ENCODE results near the gene SPSB4. TPM values are rescaled to one million over a fixed set of nuclear protein-coding genes. Genes with fewer than 3 reads are reported as not detected.

Gene SPSB4
- total and polyA plus RNA-seq, 8 donors = 2.6 to 20.2 (median 11.1) TPM

DNA sequence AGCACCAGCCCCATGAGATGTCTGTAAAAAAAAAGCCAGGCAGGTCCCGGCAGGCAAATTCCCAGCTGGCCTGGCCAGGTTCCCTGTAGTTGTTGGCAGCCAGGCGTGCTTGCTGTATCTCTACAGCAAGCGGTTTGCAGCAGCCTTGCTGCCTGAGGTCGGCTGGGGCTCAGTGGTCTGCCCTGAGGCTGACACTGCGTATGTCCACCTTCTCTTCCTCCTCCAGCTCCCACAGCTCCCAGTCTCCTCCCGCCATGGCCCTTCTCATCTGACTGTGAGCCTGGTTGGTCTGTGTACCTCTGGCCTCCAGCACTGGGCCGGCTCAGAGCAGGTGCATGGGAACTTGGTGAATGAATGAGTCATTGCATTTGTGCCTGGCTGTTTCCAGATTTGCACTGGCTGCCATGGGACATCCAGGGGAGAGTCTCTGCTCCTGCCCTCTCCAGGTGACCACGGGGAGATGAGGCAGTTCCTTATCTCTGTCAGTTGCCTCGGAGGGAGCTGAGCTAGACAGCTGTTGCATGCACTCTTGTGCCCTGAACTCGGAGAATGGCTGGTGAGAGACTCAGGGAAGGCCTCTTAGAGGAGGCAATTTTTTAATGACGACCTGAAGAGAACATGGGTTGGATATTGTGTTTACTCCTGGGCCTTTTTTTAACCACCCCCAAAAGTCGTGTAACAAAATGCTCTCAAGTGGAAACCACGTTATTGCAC, 43.0 kb downstream of the SPSB4 start:
- H3K9me3 ChIP-seq = no peaks in the 10 kb centered on the region
- peak; percentile 75 to 84 (median 79) for ATAC-seq
- peak; percentile 80 to 91 (median 83) for DNase-seq
- intact Hi-C loops (cut with DNase I) = no loop called here
- H3K36me3 ChIP-seq = no peaks in the 10 kb centered on the region
- WGBS, 2 donors = 34% methylated on average over 13 of the region's 13 CpGs
- no peak overlapping the region for H3K4me3 ChIP-seq
- H3K27me3 ChIP-seq = no peaks in the 10 kb centered on the region
- TF ChIP-seq, protein P1, sequence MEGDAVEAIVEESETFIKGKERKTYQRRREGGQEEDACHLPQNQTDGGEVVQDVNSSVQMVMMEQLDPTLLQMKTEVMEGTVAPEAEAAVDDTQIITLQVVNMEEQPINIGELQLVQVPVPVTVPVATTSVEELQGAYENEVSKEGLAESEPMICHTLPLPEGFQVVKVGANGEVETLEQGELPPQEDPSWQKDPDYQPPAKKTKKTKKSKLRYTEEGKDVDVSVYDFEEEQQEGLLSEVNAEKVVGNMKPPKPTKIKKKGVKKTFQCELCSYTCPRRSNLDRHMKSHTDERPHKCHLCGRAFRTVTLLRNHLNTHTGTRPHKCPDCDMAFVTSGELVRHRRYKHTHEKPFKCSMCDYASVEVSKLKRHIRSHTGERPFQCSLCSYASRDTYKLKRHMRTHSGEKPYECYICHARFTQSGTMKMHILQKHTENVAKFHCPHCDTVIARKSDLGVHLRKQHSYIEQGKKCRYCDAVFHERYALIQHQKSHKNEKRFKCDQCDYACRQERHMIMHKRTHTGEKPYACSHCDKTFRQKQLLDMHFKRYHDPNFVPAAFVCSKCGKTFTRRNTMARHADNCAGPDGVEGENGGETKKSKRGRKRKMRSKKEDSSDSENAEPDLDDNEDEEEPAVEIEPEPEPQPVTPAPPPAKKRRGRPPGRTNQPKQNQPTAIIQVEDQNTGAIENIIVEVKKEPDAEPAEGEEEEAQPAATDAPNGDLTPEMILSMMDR (IDR thresholded peaks at IDR 0.05) = no peak
- FAIRE-seq = no peak
- peaks cover 10 to 32% (median 15%) of the 10 kb centered on the region in 3 donors for H3K4me1 ChIP-seq
- peak overlapping the region in 3 of 4 donors; percentile 11 to 70 (median 21) for H3K27ac ChIP-seq

DNA sequence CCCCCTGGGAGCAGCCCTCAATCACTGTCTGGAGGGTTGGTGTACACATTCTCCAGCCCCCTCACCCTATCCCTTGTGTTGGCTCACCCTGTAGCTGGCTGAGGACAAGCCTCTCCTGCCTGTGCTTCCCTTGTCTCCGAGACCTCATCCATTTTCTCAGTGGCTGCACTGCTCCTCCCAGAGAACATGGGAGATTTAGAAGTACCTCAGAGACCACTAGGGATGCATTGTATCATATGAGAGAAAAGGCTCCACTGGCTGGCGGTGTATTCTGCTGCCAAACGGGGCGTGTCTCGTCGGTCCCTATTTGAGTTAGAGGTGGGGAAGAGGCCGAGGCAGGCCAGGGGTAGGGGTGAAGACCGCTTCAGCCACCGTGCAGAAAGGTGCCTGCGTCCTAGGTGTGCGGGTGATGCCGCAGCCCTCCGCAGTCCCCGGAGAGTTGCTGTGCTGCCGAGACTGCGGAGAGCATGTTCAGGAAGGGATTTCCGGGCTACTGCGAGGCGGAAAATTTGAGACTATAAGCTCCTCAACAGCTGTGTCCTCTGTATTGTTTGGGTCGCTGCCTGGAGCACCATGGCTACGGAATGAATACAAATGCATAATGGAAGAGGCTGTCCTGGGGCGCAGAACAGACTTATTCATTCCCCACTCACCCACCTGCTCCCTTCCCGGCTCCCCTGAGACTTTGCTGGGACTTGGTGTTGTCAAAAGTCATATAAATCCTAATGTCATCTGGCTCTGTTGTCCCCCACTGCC, 43.8 kb downstream of the SPSB4 start:
- peak overlapping the region in 1 of 4 donors; percentile 25 for H3K4me3 ChIP-seq
- no peaks in the 10 kb centered on the region for H3K27me3 ChIP-seq
- H3K36me3 ChIP-seq = no peaks in the 10 kb centered on the region
- TF ChIP-seq, protein P1 (IDR thresholded peaks at IDR 0.05) = no peak
- DNase-seq (peak in 4 of 6 donors; percentile 48 to 79 (median 64)), ATAC-seq (peak; percentile 19 to 79 (median 56)), FAIRE-seq (no peak)
- no peaks in the 10 kb centered on the region for H3K9me3 ChIP-seq
- intact Hi-C loops (cut with DNase I) = no loop called here
- 62 to 69% methylated on average over 23 of the region's 23 CpGs for WGBS, 2 donors
- H3K27ac ChIP-seq = peak overlapping the region in 3 of 4 donors; percentile 9 to 70 (median 19)
- H3K4me1 ChIP-seq = peaks cover 10 to 27% (median 15%) of the 10 kb centered on the region in 3 donors

DNA sequence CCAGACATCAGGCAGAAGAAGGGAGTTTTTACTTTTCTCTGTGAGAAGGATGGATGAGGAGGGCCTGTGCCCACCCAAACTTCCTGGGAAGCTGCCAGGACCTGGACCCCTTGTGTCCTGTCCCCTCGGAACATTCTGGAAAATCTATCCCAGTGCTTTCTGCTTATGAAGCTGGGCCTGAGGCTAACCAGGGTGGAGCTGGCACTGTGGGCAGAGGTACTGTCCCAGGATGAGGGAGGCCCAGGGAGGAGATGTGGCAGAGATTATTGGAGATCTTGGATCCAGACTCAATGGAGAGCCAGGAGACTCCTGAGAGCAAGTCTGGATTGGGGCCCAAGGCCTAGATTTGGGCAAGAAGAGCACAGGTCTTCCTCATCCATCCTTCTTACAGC, 44.4 kb downstream of the SPSB4 start:
- Histone ChIP-seq H3K27me3 (no peaks in the 10 kb centered on the region), H3K9me3 (no peaks in the 10 kb centered on the region), H3K36me3 (no peaks in the 10 kb centered on the region), H3K27ac (peak overlapping the region in 2 of 4 donors; percentile 19 to 70), H3K4me3 (no peak overlapping the region), H3K4me1 (peaks cover 10 to 27% (median 15%) of the 10 kb centered on the region in 3 donors)
- no peak for FAIRE-seq
- DNase-seq = peak in 1 of 6 donors; percentile 54
- 76 to 91% methylated on average over 1 of the region's 1 CpG for WGBS, 2 donors
- TF ChIP-seq, protein P1 (IDR thresholded peaks at IDR 0.05) = no peak
- intact Hi-C loops (cut with DNase I) = no loop called here
- ATAC-seq = no peak

DNA sequence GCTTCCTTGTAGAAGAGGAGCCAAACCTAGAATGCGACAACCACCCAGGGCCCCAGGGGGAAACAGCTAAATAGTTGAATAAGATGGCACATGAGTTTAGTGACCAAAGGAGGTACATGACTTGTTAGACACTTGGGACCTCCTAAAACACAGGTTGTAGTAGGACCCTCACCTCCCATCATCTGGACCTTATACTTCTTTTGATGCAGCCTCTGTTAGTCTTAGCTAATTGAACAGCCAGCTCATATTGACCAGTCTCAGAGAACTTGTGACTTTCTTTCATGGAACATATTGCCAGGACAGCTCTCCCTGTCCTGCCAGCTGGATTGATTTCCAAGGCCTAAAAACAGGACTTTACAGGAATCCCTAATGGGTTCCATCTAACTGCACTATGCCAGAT, 45.0 kb downstream of the SPSB4 start:
- TF ChIP-seq, protein P1 (IDR thresholded peaks at IDR 0.05) = no peak
- no peaks in the 10 kb centered on the region for H3K36me3 ChIP-seq
- DNase-seq = no peak
- ATAC-seq = no peak
- no peak for FAIRE-seq
- 100% methylated on average over 1 of the region's 1 CpG for WGBS, 2 donors
- H3K4me1 ChIP-seq = peaks cover 8 to 22% (median 15%) of the 10 kb centered on the region in 3 donors
- no peaks in the 10 kb centered on the region for H3K9me3 ChIP-seq
- H3K4me3 ChIP-seq = no peak overlapping the region
- intact Hi-C loops (cut with DNase I) = no loop called here
- peak overlapping the region in 1 of 4 donors; percentile 70 for H3K27ac ChIP-seq
- no peaks in the 10 kb centered on the region for H3K27me3 ChIP-seq

All from pancreas (tissue), 10 donors.